LHCN-M2 (cell line): ENCODE results near the gene PEX14. TPM values are rescaled to one million over a fixed set of nuclear protein-coding genes. Genes with fewer than 3 reads are reported as not detected.

Source experiments
- DNase-seq: peaks from one replicate; pipeline ENCODE4 v3.0.0-alpha.2; 2012; ENCODE audit warnings: low read depth
- total RNA-seq: library from RNA; depleted of rRNA; stranded (reverse); fragments of >200 nt; gene quantifications from 2 replicates; pipeline ENCODE4 v1.2.3, GENCODE V29; 2014

The PEX14 gene
- total RNA-seq, 1 experiment from 2014 or later: 13.4 TPM

GRCh38 chr1:10662824-10663677 lies 188.3 kb downstream of the PEX14 start:
- no peak for DNase-seq

DNA sequence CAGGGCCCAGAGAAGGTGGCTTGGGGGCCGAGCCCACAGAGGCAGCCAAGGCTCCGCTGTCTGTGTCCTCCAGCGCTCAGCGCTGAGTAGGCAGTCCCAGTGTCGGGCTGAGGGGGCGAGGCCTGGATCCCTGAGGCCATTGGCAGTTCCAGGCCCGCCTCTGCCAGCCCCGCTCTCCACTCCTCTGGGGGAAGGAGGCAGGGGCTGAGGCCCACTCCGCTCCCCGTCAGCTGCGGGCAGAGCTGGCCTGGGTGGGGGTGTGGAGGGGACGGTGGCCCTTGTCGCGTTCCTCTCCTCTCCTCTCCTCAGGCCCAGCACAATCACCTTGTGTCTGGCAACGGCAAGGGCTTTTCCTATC lies 188.9 kb downstream of the PEX14 start:
- no peak for DNase-seq

DNA sequence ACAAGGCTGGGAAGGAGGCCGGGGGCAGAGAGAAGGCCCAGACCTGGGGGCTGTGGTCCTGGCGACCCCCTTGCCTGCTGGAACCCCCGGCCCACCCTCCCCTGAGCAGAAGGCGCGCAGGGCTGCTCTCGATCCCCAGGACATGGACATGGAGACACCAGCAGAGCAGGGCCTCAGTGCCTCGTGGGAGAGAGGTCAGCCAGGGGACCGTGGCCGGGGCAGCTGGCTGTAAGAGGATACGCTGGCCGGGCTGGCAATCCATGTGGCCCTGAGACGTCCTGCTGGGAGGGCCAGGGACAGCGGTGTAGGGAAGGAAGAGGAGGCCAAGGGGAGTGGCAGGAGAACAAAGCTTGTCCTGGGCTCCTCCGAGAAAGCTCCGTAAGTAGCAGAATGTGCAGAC lies 189.5 kb downstream of the PEX14 start:
- DNase-seq: no peak

GRCh38 chr1:10665226-10665625 lies 190.5 kb downstream of the PEX14 start:
- no peak for DNase-seq

- DNase-seq: no peak
Measured at GRCh38 chr1:10665930-10666850, 191.4 kb downstream of the PEX14 start.

GRCh38 chr1:10667861-10668761 lies 193.4 kb downstream of the PEX14 start:
- no peak for DNase-seq

GRCh38 chr1:10669570-10669969 lies 194.8 kb downstream of the PEX14 start:
- DNase-seq: no peak

GRCh38 chr1:10670190-10670589 lies 195.4 kb downstream of the PEX14 start:
- no peak for DNase-seq

- DNase-seq: no peak
Measured at GRCh38 chr1:10671090-10671489, 196.3 kb downstream of the PEX14 start.

GRCh38 chr1:10671622-10672342 lies 197.0 kb downstream of the PEX14 start:
- DNase-seq: no peak

GRCh38 chr1:10672343-10673050 lies 197.7 kb downstream of the PEX14 start:
- no peak for DNase-seq

- DNase-seq: no peak
Measured at GRCh38 chr1:10673109-10673711, 198.5 kb downstream of the PEX14 start.

- no peak for DNase-seq
Measured at GRCh38 chr1:10674222-10674621, 199.5 kb downstream of the PEX14 start.

DNA sequence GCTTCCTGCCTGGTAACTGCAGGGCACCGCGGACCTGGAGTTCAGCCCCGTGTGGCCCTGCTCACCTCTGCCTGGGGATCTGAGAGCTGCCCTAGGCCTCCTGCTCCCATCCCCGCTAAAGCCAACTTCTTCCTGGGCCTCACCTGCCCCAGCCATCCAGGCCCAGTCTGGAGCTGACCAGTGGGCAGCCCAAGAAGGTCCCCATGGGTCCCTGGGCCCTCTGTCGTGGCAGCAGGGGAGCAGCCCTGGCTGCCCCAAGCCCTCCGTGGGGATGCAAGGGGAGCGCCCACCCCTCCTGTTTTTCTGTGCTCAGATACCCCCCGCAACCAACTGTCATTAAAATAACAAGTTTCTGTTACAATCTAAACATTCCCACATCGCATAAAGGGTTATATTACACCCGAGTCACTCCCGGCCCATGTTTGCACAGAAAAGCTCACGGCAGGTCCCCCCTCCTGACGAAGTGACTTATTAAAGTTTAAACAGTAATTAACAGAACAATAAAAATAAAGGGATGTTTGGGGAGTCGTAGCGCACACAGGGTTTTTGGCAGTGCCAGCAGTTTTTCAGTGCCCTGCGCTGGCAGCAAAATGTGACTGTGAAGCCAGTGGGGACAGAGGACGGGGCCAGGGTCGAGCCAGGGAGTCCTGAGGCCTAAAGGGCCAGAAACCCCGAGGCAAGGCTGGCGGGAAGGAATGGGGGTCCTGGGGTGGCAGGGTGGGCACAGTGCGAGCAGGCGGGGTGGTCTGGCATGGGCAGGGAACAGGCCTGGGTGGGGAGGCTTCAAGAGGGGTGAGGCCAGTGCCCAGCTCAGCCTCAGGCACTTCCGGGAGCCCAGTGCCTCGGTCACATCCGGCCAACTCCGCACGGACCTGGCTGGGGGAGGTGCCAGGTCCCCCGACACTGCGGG lies 200.2 kb downstream of the PEX14 start:
- DNase-seq: no peak

GRCh38 chr1:10675813-10676212 lies 201.1 kb downstream of the PEX14 start:
- DNase-seq: no peak

DNA sequence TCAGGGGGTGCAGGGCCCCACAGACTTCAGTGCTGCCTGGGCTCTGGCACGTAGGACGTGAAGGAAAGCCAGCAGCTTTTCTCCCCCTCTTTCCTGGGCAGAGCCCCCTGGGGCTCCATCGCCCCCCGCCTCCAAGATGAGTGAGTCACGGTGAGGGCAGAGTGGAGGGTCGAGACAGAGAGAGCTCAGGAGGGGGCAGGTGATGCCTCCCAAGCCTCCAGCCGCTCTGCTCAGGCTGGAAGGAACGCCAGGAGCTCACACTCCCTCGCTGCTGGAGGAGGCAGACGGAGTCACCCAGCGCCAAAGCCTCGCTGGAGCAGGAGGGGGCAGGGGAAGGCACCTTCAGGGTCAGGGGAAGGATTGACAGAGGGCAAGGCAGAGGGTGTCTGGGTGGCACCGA lies 202.2 kb downstream of the PEX14 start:
- no peak for DNase-seq

DNA sequence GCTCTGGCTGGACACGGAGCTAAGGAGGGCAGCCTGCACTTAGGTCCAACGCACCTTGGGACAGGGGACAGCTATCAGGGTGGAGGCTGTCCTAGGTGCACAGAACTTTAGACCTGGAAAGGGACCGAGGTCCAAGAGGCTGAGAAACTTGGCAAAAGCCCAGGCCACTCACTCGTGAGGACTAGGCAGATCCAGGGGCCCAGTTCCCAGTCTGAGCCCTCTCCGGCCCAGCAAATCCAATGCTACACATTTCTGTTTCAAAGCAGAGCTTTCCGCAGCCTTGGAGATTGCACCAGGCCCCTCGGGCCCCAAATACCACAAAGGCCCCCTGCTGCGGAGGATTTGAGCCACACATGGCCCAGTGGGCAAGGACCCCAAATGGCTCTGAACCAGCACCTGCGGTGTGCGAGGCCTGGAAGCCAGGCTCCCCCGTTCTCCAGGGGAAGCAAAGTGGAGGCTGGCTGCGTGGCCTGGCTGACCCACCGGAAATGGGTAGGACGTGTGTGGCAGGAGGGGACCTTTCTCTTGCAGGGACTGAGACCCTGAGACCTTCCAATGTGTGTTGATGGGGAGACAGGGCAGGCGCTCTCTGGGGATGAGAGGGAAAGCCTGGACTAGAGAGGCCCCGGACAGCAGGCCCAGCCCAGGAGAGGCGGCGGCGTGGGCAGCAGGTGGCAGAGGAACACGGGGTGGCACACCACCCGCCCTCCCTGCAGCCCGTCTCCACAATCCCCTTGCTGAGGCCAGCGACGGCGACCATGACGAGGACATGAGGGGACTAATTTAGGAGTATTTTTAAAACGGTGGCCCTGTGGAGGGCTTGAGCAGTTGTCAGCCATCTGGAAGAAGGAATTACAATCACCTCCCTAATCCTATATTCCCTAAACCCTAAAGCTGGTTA lies 203.0 kb downstream of the PEX14 start:
- no peak for DNase-seq

GRCh38 chr1:10678402-10678801 lies 203.7 kb downstream of the PEX14 start:
- no peak for DNase-seq
